ENCODE measurements around the gene LRRC23. TPM values are rescaled to one million over a fixed set of nuclear protein-coding genes. Genes with fewer than 3 reads are reported as not detected.

The LRRC23 gene
- total RNA-seq, 1 donor from 2014 or later: 12.5 TPM

DNA sequence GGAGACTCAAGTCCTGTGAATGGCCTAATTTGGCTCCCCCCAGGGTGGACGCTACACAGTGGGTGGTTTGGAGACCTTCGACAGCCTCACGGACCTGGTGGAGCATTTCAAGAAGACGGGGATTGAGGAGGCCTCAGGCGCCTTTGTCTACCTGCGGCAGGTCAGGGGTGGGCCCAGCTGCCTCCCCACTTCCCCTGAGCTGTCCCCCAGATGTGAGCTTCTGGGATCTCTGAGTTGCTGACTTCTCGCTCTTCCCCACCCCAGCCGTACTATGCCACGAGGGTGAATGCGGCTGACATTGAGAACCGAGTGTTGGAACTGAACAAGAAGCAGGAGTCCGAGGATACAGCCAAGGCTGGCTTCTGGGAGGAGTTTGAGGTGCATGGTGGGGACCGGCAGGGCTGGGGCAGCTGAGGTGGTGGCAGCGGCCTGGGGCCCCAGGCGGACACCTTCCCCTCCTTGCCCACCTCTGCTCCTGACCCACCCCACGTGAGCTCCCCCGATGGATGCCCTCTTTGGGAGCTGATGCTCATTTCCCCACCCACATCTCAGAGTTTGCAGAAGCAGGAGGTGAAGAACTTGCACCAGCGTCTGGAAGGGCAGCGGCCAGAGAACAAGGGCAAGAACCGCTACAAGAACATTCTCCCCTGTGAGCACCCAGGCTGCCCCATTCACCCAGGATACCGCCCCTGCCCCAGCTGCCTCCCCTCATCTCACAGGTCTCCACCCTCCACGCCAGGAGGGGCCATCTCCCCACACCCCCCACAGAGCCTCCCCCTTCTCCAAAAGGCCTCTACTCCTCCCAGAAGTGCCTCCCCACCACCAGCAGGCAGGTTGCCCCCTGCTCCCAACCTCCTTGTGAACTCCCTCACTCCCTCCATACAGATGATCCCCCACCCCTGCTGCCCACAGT lies 50.7 kb downstream of the LRRC23 start:
- Histone ChIP-seq H3K9ac (ENCODE audit: low read depth in 1 of 3, low read length in 3 of 3) (no peak overlapping the region), H3K27me3 (ENCODE audit: control insufficient read depth in 3 of 3, insufficient read depth in 3 of 3, low read length in 3 of 3) (no peaks in the 10 kb centered on the region), H3K4me3 (ENCODE audit: low read length in 3 of 3) (no peak overlapping the region), H3K27ac (ENCODE audit: low read depth, low read length) (no peak overlapping the region), H3K9me3 (ENCODE audit: control insufficient read depth in 3 of 3, low read length in 3 of 3) (no peaks in the 10 kb centered on the region), H3K4me1 (ENCODE audit: control insufficient read depth in 3 of 3, insufficient read depth in 3 of 3, low read length in 3 of 3) (peaks cover 11 to 43% (median 27%) of the 10 kb centered on the region in 3 donors), H3K36me3 (ENCODE audit: control insufficient read depth in 3 of 3, insufficient read depth in 3 of 3, low read length in 3 of 3) (no peaks in the 10 kb centered on the region)

DNA sequence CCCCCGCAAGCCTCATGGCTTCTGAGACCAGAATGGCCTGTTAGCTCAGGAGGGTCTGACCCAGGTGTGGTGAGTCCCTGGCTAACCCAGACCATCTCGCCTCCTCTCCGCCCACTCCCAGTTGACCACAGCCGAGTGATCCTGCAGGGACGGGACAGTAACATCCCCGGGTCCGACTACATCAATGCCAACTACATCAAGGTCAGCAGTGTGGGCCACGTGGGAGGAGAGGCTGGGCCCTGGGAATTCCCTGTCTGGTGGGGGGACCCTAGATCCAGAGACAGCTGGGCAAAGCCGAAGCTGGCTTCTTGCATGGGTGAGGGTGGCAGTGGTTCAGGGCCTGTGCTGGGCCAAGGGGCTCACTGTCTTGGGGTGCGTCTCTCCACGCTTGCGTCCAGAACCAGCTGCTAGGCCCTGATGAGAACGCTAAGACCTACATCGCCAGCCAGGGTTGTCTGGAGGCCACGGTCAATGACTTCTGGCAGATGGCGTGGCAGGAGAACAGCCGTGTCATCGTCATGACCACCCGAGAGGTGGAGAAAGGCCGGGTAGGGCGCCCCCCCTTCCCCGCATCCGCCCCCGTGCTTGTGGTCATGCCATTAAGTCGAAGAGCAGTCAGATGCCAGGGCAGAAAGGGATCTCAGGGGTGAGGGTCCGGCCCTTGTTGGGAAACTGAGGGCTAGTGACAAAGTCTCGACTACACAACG lies 51.6 kb downstream of the LRRC23 start:
- H3K27me3 ChIP-seq (ENCODE audit: control insufficient read depth in 3 of 3, insufficient read depth in 3 of 3, low read length in 3 of 3): no peaks in the 10 kb centered on the region
- H3K36me3 ChIP-seq (ENCODE audit: control insufficient read depth in 3 of 3, insufficient read depth in 3 of 3, low read length in 3 of 3): no peaks in the 10 kb centered on the region
- H3K9ac ChIP-seq (ENCODE audit: low read depth in 1 of 3, low read length in 3 of 3): no peak overlapping the region
- H3K4me3 ChIP-seq (ENCODE audit: low read length in 3 of 3): no peak overlapping the region
- no peak overlapping the region for H3K27ac ChIP-seq (ENCODE audit: low read depth, low read length)
- peaks cover 17 to 47% (median 36%) of the 10 kb centered on the region in 3 donors for H3K4me1 ChIP-seq (ENCODE audit: control insufficient read depth in 3 of 3, insufficient read depth in 3 of 3, low read length in 3 of 3)
- H3K9me3 ChIP-seq (ENCODE audit: control insufficient read depth in 3 of 3, low read length in 3 of 3): no peaks in the 10 kb centered on the region

DNA sequence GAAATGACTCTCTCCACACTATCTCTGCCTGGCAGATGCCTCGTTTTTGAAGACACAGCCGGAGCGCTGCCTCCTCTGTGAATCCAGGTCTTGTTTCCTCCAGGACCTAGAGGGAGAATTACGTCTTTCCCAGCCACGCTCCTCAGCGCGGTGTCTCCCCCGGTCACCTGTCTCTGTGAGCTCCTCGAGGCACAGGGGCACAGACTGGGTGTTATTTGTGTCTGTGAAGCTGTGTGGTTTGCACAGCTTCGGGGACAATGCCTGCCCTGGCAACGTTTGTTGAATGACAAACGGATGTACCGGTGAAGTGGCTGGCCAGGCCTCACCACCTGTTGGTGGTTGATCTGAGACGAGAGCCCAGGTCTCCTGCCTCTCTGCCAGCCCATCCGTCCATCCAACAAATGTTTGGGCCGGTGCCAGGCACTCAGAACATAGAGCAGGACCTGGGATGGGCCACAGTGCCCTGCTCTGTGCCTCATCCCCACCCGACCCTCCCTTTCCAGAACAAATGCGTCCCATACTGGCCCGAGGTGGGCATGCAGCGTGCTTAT lies 52.6 kb downstream of the LRRC23 start:
- Histone ChIP-seq H3K27ac (ENCODE audit: low read depth, low read length) (no peak overlapping the region), H3K27me3 (ENCODE audit: control insufficient read depth in 3 of 3, insufficient read depth in 3 of 3, low read length in 3 of 3) (no peaks in the 10 kb centered on the region), H3K9me3 (ENCODE audit: control insufficient read depth in 3 of 3, low read length in 3 of 3) (no peaks in the 10 kb centered on the region), H3K4me1 (ENCODE audit: control insufficient read depth in 3 of 3, insufficient read depth in 3 of 3, low read length in 3 of 3) (peaks cover 27 to 57% (median 46%) of the 10 kb centered on the region in 3 donors), H3K4me3 (ENCODE audit: low read length in 3 of 3) (no peak overlapping the region), H3K9ac (ENCODE audit: low read depth in 1 of 3, low read length in 3 of 3) (peak overlapping the region in 1 of 3 donors; percentile 3), H3K36me3 (ENCODE audit: control insufficient read depth in 3 of 3, insufficient read depth in 3 of 3, low read length in 3 of 3) (no peaks in the 10 kb centered on the region)

DNA sequence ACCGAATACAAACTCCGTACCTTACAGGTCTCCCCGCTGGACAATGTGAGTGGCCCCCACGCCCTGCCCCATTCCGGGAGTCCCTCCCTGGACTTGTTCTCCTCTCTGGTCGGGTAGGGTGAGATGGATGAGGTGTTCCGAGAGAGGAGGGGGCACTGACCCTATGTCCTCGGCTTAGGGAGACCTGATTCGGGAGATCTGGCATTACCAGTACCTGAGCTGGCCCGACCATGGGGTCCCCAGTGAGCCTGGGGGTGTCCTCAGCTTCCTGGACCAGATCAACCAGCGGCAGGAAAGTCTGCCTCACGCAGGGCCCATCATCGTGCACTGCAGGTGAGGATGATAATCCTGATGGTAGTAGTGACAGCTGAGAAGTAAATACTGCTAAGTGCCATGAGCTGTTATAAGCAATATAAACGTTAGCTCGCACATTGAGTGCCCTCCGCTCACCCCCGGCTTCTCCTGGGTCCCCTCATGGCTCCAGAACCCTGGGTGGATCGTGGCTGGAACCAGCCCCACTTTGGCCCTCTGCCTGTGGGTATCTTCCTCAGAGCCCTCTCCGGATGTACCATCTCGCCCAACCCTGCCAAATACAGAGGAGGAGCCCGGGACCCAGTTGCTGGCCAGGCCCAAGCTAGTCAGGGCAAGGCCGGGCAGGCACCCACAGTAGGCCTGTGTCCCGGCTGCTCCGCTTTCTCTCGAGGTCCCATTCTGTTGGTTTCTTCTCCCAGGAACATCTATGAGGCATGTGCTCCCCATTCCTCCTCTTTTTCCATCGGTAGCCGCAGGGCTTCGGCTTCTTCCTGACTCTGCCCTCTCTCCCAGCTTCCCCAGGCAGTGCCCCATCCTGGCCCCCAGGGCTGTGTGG lies 53.4 kb downstream of the LRRC23 start:
- H3K27ac ChIP-seq (ENCODE audit: low read depth, low read length): peak overlapping the region; percentile 48
- H3K36me3 ChIP-seq (ENCODE audit: control insufficient read depth in 3 of 3, insufficient read depth in 3 of 3, low read length in 3 of 3): no peaks in the 10 kb centered on the region
- no peak overlapping the region for H3K4me3 ChIP-seq (ENCODE audit: low read length in 3 of 3)
- H3K4me1 ChIP-seq (ENCODE audit: control insufficient read depth in 3 of 3, insufficient read depth in 3 of 3, low read length in 3 of 3): peaks cover 30 to 61% (median 51%) of the 10 kb centered on the region in 3 donors
- H3K9ac ChIP-seq (ENCODE audit: low read depth in 1 of 3, low read length in 3 of 3): no peak overlapping the region
- no peaks in the 10 kb centered on the region for H3K9me3 ChIP-seq (ENCODE audit: control insufficient read depth in 3 of 3, low read length in 3 of 3)
- H3K27me3 ChIP-seq (ENCODE audit: control insufficient read depth in 3 of 3, insufficient read depth in 3 of 3, low read length in 3 of 3): no peaks in the 10 kb centered on the region

DNA sequence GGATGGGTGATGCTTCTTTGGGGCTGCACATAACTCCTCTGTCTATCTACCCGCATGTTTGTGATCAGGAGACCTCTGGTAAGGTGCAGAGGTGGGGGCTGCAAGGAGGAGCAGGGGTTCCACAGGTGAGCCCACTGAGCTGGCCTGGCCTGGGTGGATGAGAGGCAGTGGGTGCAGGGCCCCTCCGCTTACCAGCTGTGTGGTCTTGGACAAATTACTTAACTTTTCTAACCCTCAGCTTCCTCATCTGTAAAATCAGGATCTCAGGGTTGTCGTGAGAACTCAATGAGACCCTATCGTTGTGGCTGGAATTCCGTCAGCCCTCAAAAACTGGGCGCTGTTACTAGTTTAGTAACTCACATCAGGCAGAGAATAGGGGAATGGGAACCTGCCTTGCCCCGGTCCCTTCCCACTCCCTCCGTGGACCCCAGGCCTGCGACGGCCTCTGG lies 54.0 kb downstream of the LRRC23 start:
- Histone ChIP-seq H3K4me1 (ENCODE audit: control insufficient read depth in 3 of 3, insufficient read depth in 3 of 3, low read length in 3 of 3) (peaks cover 26 to 61% (median 46%) of the 10 kb centered on the region in 3 donors), H3K9ac (ENCODE audit: low read depth in 1 of 3, low read length in 3 of 3) (no peak overlapping the region), H3K9me3 (ENCODE audit: control insufficient read depth in 3 of 3, low read length in 3 of 3) (no peaks in the 10 kb centered on the region), H3K4me3 (ENCODE audit: low read length in 3 of 3) (peak overlapping the region in 1 of 3 donors; percentile 22), H3K27ac (ENCODE audit: low read depth, low read length) (peak overlapping the region; percentile 48), H3K36me3 (ENCODE audit: control insufficient read depth in 3 of 3, insufficient read depth in 3 of 3, low read length in 3 of 3) (no peaks in the 10 kb centered on the region), H3K27me3 (ENCODE audit: control insufficient read depth in 3 of 3, insufficient read depth in 3 of 3, low read length in 3 of 3) (no peaks in the 10 kb centered on the region)

DNA sequence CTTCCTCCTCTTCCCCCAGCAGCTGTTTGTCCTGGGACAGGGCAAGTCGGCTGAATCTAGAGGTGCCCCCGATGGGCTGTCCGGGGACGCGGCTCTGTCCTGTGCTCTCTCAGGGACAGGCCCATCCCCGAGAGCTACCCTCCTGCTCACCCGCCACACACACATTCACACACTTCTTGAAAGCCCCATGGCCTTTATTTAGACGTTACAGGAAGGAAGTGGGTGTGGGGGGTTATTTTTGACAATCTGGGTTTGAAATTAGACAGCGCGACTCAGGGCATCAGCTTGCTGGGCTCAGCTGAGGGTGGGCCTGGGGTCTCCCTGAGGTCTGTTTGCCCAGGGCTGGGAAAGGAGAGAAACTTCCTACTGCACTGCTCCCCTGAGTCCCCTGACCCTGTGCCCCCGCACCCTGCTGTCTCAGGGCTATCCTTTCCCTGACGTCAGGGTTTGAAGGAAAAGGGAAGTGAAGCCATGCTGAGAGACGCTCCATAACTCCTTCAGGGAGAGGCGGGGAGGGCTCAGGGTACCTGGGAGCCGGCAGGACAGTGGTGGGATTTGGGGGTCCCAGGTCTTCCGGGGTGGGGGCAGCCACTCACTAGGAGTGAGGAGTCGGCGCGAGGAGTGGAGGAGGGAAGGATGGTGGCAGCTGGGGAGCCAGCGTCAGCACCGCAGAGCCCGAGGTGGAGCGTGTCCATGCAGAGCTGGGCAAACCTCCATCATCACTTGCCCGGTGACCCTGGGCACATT lies 54.6 kb downstream of the LRRC23 start:
- Histone ChIP-seq H3K4me3 (ENCODE audit: low read length in 3 of 3) (peak overlapping the region in 1 of 3 donors; percentile 29), H3K4me1 (ENCODE audit: control insufficient read depth in 3 of 3, insufficient read depth in 3 of 3, low read length in 3 of 3) (peaks cover 26 to 58% (median 42%) of the 10 kb centered on the region in 3 donors), H3K27me3 (ENCODE audit: control insufficient read depth in 3 of 3, insufficient read depth in 3 of 3, low read length in 3 of 3) (no peaks in the 10 kb centered on the region), H3K9me3 (ENCODE audit: control insufficient read depth in 3 of 3, low read length in 3 of 3) (no peaks in the 10 kb centered on the region), H3K27ac (ENCODE audit: low read depth, low read length) (peak overlapping the region; percentile 48), H3K36me3 (ENCODE audit: control insufficient read depth in 3 of 3, insufficient read depth in 3 of 3, low read length in 3 of 3) (no peaks in the 10 kb centered on the region), H3K9ac (ENCODE audit: low read depth in 1 of 3, low read length in 3 of 3) (peak overlapping the region in 2 of 3 donors; percentile 25 to 45)

DNA sequence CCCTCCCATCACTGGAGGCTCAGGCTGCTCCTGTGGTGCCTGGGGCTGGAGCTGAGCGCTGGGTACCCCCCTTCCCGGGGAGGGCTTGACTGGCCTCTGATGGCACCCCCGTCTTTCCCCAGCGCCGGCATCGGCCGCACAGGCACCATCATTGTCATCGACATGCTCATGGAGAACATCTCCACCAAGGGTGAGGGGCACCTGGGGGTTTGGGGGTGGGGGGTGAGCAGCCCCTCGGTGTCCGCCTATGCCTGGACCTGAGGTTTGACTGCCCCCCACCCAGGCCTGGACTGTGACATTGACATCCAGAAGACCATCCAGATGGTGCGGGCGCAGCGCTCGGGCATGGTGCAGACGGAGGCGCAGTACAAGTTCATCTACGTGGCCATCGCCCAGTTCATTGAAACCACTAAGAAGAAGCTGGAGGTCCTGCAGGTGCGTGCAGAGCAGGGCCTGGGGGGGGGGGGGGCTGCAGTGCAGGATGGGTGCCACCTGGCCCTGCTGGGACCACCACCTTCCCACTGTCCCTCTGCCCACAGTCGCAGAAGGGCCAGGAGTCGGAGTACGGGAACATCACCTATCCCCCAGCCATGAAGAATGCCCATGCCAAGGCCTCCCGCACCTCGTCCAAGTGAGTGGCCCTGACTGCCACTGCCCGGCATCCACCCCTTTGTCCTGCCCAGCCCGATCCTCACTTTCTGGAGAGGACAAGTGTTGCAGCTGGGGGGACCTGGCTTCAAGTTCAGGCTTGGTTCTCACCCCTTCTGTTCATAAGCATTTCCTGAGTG lies 55.4 kb downstream of the LRRC23 start:
- peak overlapping the region; percentile 79 for H3K27ac ChIP-seq (ENCODE audit: low read depth, low read length)
- H3K27me3 ChIP-seq (ENCODE audit: control insufficient read depth in 3 of 3, insufficient read depth in 3 of 3, low read length in 3 of 3): no peaks in the 10 kb centered on the region
- peaks cover 33 to 56% (median 44%) of the 10 kb centered on the region in 3 donors for H3K4me1 ChIP-seq (ENCODE audit: control insufficient read depth in 3 of 3, insufficient read depth in 3 of 3, low read length in 3 of 3)
- peak overlapping the region in 1 of 3 donors; percentile 74 for H3K9ac ChIP-seq (ENCODE audit: low read depth in 1 of 3, low read length in 3 of 3)
- peaks cover 0 to under 1% (median 0%) of the 10 kb centered on the region in 3 donors for H3K36me3 ChIP-seq (ENCODE audit: control insufficient read depth in 3 of 3, insufficient read depth in 3 of 3, low read length in 3 of 3)
- no peaks in the 10 kb centered on the region for H3K9me3 ChIP-seq (ENCODE audit: control insufficient read depth in 3 of 3, low read length in 3 of 3)
- peak overlapping the region in 1 of 3 donors; percentile 29 for H3K4me3 ChIP-seq (ENCODE audit: low read length in 3 of 3)

DNA sequence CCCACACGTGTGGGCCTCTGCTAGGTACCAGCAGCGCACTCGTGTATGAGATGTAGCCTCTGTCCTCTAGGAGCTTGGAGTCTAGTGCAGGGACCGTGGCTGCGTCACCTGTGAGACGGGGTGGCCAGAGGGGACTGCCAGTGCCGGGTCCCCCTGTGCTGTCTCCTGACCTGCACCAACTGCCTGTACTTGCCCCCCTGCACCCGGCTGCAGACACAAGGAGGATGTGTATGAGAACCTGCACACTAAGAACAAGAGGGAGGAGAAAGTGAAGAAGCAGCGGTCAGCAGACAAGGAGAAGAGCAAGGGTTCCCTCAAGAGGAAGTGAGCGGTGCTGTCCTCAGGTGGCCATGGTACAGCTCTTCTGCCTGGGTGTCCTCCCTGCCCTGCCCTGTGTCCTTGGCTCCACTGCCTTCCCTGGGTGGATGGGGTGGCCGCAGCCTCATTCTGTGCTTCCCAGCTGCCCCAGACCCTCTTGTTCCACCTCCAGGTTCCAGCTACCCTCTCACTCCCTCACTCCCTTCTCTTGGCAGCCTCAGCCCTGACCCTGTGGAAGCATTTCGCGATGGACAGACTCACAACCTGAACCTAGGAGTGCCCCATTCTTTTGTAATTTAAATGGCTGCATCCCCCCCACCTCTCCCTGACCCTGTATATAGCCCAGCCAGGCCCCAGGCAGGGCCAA lies 56.1 kb downstream of the LRRC23 start:
- Histone ChIP-seq H3K4me1 (ENCODE audit: control insufficient read depth in 3 of 3, insufficient read depth in 3 of 3, low read length in 3 of 3) (peaks cover 34 to 55% (median 45%) of the 10 kb centered on the region in 3 donors), H3K9ac (ENCODE audit: low read depth in 1 of 3, low read length in 3 of 3) (peak overlapping the region; percentile 63 to 74 (median 70)), H3K36me3 (ENCODE audit: control insufficient read depth in 3 of 3, insufficient read depth in 3 of 3, low read length in 3 of 3) (peaks cover 2 to 7% (median 6%) of the 10 kb centered on the region in 3 donors), H3K9me3 (ENCODE audit: control insufficient read depth in 3 of 3, low read length in 3 of 3) (no peaks in the 10 kb centered on the region), H3K27ac (ENCODE audit: low read depth, low read length) (peak overlapping the region; percentile 79), H3K27me3 (ENCODE audit: control insufficient read depth in 3 of 3, insufficient read depth in 3 of 3, low read length in 3 of 3) (no peaks in the 10 kb centered on the region), H3K4me3 (ENCODE audit: low read length in 3 of 3) (peak overlapping the region in 2 of 3 donors; percentile 11 to 55)
